DOHH2 (cell line): ENCODE data around the gene LRRC8D.

Experiments used
- H3F3A ChIP-seq: fragments of 200-600 bp; sonication (generic), shearing (Covaris generic); 2 replicates; pipeline ENCODE4 v1.6.0; 2016; ENCODE audit warnings: antibody characterized with exemption, mild to moderate bottlenecking; ENCODE audit not compliant: control insufficient read depth, insufficient read depth
- H3K27ac ChIP-seq: fragments of 200-600 bp; sonication (generic); 2 replicates; pipeline ENCODE4 v1.5.1; 2014; ENCODE audit warnings: low read depth, mild to moderate bottlenecking, low read length, moderate library complexity
- H3K27me3 ChIP-seq: fragments of 200-600 bp; sonication (generic); 2 replicates; pipeline ENCODE4 v1.6.1; 2014; ENCODE audit warnings: mild to moderate bottlenecking, low read length, mixed read lengths; ENCODE audit not compliant: control insufficient read depth
- H3K36me3 ChIP-seq: fragments of 200-600 bp; sonication (generic); 2 replicates; pipeline ENCODE4 v1.6.1; 2014; ENCODE audit warnings: mild to moderate bottlenecking, low read length, moderate library complexity, mixed read lengths; ENCODE audit not compliant: control insufficient read depth
- H3K4me1 ChIP-seq: fragments of 200-600 bp; sonication (generic); 2 replicates; pipeline ENCODE4 v1.6.1; 2014; ENCODE audit warnings: mild to moderate bottlenecking, low read length, mixed read lengths; ENCODE audit not compliant: control insufficient read depth
- H3K4me2 ChIP-seq: fragments of 200-600 bp; sonication (generic); 2 replicates; pipeline ENCODE4 v1.6.0; 2014; ENCODE audit warnings: mild to moderate bottlenecking, low read length, moderate library complexity
- H3K4me3 ChIP-seq: fragments of 200-600 bp; sonication (generic); 2 replicates; pipeline ENCODE4 v1.5.1; 2014; ENCODE audit warnings: mild to moderate bottlenecking, low read length, mixed read lengths
- H3K79me2 ChIP-seq: fragments of 200-600 bp; sonication (generic); 2 replicates; pipeline ENCODE4 v1.6.1; 2014; ENCODE audit warnings: mild to moderate bottlenecking, low read length, mixed read lengths; ENCODE audit not compliant: control insufficient read depth
- H3K9me2 ChIP-seq: fragments of 200-600 bp; sonication (generic); replicated peaks from 2 replicates; pipeline ENCODE4 v1.6.1; 2014; ENCODE audit warnings: mild to moderate bottlenecking, low read length, mixed read lengths; ENCODE audit not compliant: control insufficient read depth
- H3K9me3 ChIP-seq: fragments of 200-600 bp; sonication (generic); 2 replicates; pipeline ENCODE4 v1.6.1; 2014; ENCODE audit warnings: antibody characterized with exemption, low read length, mixed read lengths; ENCODE audit not compliant: control insufficient read depth, insufficient read depth
- H4K20me1 ChIP-seq: fragments of 200-600 bp; sonication (generic); 2 replicates; pipeline ENCODE4 v1.6.0; 2014; ENCODE audit warnings: low read depth, mild to moderate bottlenecking, antibody characterized with exemption, low read length, moderate library complexity; ENCODE audit not compliant: control insufficient read depth, insufficient read depth
- EZH2phosphoT487 ChIP-seq: fragments of 200-600 bp; sonication (generic); IDR thresholded peaks from 2 replicates; pipeline ENCODE4 v1.6.1; 2017; ENCODE audit warnings: borderline replicate concordance, mild to moderate bottlenecking, antibody characterized with exemption, low read length, moderate library complexity, mixed read lengths
- TF ChIP-seq, protein P1 (sequence below): fragments of 200-600 bp; sonication (generic); IDR thresholded peaks from one replicate; pipeline ENCODE4 v1.5.1; 2014; ENCODE audit warnings: antibody characterized with exemption, mild to moderate bottlenecking, low read depth, low read length; ENCODE audit not compliant: poor library complexity, severe bottlenecking

The LRRC8D gene

DNA sequence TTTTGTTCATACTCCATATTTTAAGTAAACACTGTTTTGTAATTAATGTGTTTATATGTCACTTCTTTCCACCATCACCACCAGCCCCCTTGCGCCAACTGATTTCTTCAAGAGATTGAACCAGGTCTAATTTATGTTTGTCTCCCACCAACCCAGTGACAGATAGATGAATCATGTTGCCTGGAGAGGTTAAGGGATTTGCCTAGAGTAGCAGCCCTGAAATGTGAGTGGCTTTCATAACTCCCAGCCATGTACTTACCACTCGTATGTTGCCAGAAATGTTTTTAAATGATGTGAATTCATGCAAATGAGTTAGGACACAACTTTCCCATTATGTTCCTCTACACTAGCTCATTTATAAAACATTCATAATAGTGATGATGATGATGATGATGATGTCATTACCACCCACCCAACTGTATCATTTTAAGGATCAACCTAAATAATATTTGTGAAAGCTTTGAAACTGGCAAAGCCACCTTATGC lies 86.9 kb downstream of the LRRC8D start:
- Histone ChIP-seq H3K79me2 (peaks cover 7% of the 10 kb centered on the region; the same call in 1 of the 2 replicates), H3F3A (no peaks in the 10 kb centered on the region)

DNA sequence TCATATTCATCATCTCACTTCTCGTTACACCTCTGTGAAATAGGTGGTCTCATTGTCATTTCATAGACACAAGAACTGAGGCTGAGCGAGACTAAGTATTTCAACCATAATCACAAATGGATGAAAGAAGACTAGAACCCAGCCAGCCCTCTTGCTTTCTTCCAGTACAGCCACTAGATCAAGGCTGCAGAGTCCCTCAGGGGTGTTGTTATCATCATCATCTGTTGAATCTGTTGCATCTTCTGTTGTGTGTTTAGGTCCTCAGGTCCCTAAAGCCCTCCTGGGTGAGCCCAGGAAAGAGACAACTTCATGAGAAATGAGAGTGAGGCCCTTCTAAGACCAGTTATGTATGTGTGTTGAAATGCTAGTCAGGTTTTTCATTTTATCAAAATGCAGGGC lies 87.4 kb downstream of the LRRC8D start:
- TF ChIP-seq, protein P1, sequence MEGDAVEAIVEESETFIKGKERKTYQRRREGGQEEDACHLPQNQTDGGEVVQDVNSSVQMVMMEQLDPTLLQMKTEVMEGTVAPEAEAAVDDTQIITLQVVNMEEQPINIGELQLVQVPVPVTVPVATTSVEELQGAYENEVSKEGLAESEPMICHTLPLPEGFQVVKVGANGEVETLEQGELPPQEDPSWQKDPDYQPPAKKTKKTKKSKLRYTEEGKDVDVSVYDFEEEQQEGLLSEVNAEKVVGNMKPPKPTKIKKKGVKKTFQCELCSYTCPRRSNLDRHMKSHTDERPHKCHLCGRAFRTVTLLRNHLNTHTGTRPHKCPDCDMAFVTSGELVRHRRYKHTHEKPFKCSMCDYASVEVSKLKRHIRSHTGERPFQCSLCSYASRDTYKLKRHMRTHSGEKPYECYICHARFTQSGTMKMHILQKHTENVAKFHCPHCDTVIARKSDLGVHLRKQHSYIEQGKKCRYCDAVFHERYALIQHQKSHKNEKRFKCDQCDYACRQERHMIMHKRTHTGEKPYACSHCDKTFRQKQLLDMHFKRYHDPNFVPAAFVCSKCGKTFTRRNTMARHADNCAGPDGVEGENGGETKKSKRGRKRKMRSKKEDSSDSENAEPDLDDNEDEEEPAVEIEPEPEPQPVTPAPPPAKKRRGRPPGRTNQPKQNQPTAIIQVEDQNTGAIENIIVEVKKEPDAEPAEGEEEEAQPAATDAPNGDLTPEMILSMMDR: no peak
- no peak for TF ChIP-seq EZH2phosphoT487
- Histone ChIP-seq H3K36me3 (no peaks in the 10 kb centered on the region), H3K4me1 (peaks cover 42% of the 10 kb centered on the region), H3K79me2 (peaks cover 7% of the 10 kb centered on the region; the same call in 1 of the 2 replicates), H4K20me1 (no peaks in the 10 kb centered on the region), H3K4me2 (peak overlapping the region; percentile 39), H3K27me3 (no peaks in the 10 kb centered on the region), H3F3A (no peaks in the 10 kb centered on the region), H3K9me2 (no peaks in the 10 kb centered on the region), H3K4me3 (no peak overlapping the region), H3K9me3 (no peaks in the 10 kb centered on the region), H3K27ac (no peak overlapping the region)

More for the DNA sequence above, 86.9 kb downstream of the LRRC8D start:
- TF ChIP-seq, protein P1: no peak
- no peak for TF ChIP-seq EZH2phosphoT487
- Histone ChIP-seq H3K4me2 (no peak overlapping the region), H3K4me3 (no peak overlapping the region), H4K20me1 (no peaks in the 10 kb centered on the region), H3K9me3 (no peaks in the 10 kb centered on the region), H3K4me1 (peaks cover 39% of the 10 kb centered on the region), H3K27me3 (no peaks in the 10 kb centered on the region), H3K9me2 (no peaks in the 10 kb centered on the region), H3K27ac (no peak overlapping the region), H3K36me3 (no peaks in the 10 kb centered on the region)

DNA sequence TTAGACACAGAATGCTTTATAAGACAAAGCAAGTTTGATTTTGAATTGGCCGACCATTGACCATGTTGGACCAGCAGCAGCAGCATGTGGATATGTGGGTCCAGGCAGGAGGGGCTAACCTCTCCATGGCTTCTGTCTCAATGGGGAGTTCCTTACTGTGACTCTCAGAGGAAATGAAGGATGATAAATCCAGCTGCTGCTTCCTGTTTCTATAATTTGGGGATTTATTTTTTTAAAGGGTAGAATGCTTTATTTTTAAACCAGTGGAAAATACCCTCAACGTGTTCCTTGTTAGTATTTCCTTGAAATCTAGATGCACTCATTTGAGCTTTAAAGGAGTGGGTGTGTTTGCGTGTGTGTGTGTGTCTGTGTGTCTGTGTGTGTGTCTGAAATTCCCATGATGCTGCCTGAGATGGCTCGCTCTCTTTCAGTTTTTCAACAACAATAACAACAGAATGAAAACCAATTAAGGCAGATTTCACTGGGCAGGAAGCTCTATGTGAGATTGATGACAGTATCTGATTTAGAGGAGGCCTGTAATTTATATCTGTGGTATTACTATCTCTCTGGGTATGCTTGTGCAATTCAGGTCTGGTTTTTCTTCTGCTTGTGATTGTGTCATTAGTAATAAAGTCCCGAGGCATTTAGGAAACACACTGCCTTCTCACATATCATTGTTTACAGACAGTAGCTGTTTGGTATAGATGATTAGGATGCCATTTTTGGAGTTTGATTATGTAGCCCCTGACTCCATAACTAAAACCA lies 88.0 kb downstream of the LRRC8D start:
- no peaks in the 10 kb centered on the region for H3K9me2 ChIP-seq
- peak overlapping the region; percentile 39 for H3K4me2 ChIP-seq
- H3K4me1 ChIP-seq: peaks cover 42% of the 10 kb centered on the region
- H3K27ac ChIP-seq: no peak overlapping the region
- H3K9me3 ChIP-seq: no peaks in the 10 kb centered on the region
- no peak overlapping the region for H3K4me3 ChIP-seq
- no peaks in the 10 kb centered on the region for H3F3A ChIP-seq
- no peaks in the 10 kb centered on the region for H3K27me3 ChIP-seq
- no peak for TF ChIP-seq EZH2phosphoT487
- TF ChIP-seq, protein P1: no peak
- H3K79me2 ChIP-seq: peaks cover 7% of the 10 kb centered on the region; the same call in 1 of the 2 replicates
- no peaks in the 10 kb centered on the region for H3K36me3 ChIP-seq
- no peaks in the 10 kb centered on the region for H4K20me1 ChIP-seq
